H1 (cell line): ENCODE data around the gene C19orf47.

ENCODE experiments used
- CTCF ChIP-seq, 3 experiments: IDR thresholded peaks; 1 replicate in 2 of 3; 2 replicates in 1 of 3; pipeline versions ENCODE4 v1.5.1 to v1.6.1; 2011; ENCODE audit warnings: low read length in 3 of 3, mild to moderate bottlenecking in 3 of 3, inconsistent platforms in 2 of 3, low read depth in 1 of 3, moderate library complexity in 1 of 3; ENCODE audit not compliant: insufficient read depth in 1 of 3; ENCODE audit errors: control extremely low read depth in 1 of 3
- JUN ChIP-seq: IDR thresholded peaks from 2 replicates; pipeline ENCODE4 v1.6.1; 2011; ENCODE audit warnings: low read depth, mild to moderate bottlenecking, improper control_type of control experiment, low read length
- POLR2A ChIP-seq, 2 experiments: IDR thresholded peaks; 1 replicate in 1 of 2; 2 replicates in 1 of 2; pipeline ENCODE4 v1.6.1; 2011; ENCODE audit warnings: low read depth in 2 of 2, low read length in 2 of 2, mild to moderate bottlenecking in 2 of 2; ENCODE audit errors: control extremely low read depth in 1 of 2
- POLR2AphosphoS5 ChIP-seq: IDR thresholded peaks from 2 replicates; pipeline ENCODE4 v1.6.1; 2011; ENCODE audit warnings: low read depth, low read length
- SP1 ChIP-seq: IDR thresholded peaks from 2 replicates; pipeline ENCODE4 v1.6.1; 2011; ENCODE audit warnings: low read depth, low read length
- SRF ChIP-seq: IDR thresholded peaks from 2 replicates; pipeline ENCODE4 v1.6.1; 2011; ENCODE audit warnings: mild to moderate bottlenecking, low read depth, low read length, moderate library complexity
- SUZ12 ChIP-seq: fragments of 200-600 bp; sonication (generic); IDR thresholded peaks from 2 replicates; pipeline ENCODE4 v1.6.1; 2012; ENCODE audit warnings: mild to moderate bottlenecking, inconsistent platforms, low read length, moderate library complexity, mixed read lengths
- TAF7 ChIP-seq: optimal IDR thresholded peaks from 2 replicates; pipeline ENCODE3; 2011; ENCODE audit warnings: low read depth, mild to moderate bottlenecking, inconsistent platforms, low read length, moderate library complexity, borderline replicate concordance
- YY1 ChIP-seq: IDR thresholded peaks from 2 replicates; pipeline ENCODE4 v1.6.1; 2011; ENCODE audit warnings: low read depth, mild to moderate bottlenecking, low read length

GRCh38 chr19:40335855-40336600 is 12.2 kb downstream of the C19orf47 start:
- TF ChIP-seq POLR2A (IDR thresholded peaks at IDR 0.05; ENCODE audit: control extremely low read depth in 1 of 2, low read depth in 2 of 2, low read length in 2 of 2) (no peak), CTCF (IDR thresholded peaks at IDR 0.05; ENCODE audit: control extremely low read depth in 1 of 3, insufficient read depth in 1 of 3, low read depth in 1 of 3, low read length in 3 of 3) (no peak), POLR2AphosphoS5 (no peak), SUZ12 (no peak), SRF (no peak), TAF7 (no peak), JUN (no peak), YY1 (no peak), SP1 (no peak)
